CMK (cell line): ENCODE results near the gene COA1.

Experiments used
- DNase-seq: peaks from one replicate; pipeline ENCODE4 v3.0.0-alpha.2; 2010; ENCODE audit warnings: low read depth

The COA1 gene

GRCh38 chr7:43652364-43652763 is 77.0 kb downstream of the COA1 start:
- no peak for DNase-seq

DNA sequence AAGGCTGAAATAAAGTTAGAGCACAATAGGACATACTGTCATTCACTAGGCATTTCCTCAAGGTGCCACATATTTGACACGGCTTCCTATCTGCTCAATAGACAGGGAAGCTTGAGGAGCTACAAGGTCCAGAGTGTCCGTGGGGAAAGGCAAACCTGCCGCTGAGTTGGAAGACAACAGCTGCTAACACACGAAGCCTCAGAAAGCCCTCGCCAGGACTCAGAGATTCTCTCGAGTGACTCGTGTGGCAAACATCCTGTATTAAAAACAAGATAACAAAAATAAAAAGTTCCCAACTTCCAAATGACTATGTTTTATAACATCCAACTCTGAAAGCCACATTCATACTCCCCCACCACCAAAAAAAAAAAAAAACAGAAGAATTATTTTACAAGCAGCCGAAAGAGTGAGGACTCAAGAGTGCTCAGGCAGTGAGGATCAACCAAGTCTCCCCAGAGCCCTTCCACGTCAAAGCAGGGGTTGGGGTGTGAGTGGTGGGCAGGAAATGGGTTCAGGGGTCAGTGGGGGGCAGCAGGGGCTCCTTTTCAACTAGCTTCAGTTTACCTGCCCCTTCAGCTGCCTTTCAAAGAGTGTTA is 78.8 kb downstream of the COA1 start:
- no peak for DNase-seq

DNA sequence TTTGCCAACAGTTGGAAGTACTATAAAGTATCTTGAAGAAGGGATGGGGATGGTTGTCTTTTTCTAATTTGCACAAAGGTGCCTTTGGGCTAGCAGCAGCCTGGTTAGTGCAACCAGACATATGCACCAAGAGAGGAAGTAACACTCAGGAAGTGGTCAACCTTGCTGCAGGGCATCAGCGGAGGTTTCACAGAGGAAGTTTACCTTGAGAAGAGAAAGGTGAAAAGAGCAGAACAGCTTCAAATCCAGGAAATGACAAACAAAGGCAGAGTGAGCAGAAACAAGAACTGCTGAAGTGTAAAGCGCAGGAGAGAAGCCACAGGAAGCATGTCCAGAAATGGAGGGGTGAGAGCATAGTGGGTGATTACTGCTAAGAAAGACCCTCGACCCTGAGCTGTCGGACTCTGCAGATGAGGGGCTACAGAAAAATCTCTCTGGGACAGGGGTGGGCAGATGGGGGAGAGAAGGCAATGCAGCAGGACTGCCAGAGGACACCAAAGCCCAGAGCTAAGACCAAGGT is 79.5 kb downstream of the COA1 start:
- DNase-seq: no peak

- DNase-seq: no peak
These were observed 80.6 kb downstream of the COA1 start for GRCh38 chr7:43648473-43649406.

- DNase-seq: no peak
These were observed 81.5 kb downstream of the COA1 start for GRCh38 chr7:43647673-43648472.

DNA sequence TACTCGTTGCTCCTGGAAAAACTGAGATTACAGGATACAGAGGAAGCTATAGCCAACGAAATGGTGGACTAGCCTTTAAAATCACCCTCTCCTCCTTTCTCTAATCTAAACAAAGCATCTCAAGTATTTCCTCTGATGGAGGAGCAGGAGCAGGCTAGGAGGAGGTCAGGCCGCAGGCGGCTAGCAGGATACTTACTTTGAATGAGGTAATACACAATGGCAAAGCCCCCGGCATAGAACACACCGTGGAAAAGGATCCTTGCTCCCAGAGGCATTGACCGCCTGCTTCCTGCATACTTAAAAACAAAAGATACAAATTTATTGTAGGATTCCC is 82.0 kb downstream of the COA1 start:
- DNase-seq: no peak

DNA sequence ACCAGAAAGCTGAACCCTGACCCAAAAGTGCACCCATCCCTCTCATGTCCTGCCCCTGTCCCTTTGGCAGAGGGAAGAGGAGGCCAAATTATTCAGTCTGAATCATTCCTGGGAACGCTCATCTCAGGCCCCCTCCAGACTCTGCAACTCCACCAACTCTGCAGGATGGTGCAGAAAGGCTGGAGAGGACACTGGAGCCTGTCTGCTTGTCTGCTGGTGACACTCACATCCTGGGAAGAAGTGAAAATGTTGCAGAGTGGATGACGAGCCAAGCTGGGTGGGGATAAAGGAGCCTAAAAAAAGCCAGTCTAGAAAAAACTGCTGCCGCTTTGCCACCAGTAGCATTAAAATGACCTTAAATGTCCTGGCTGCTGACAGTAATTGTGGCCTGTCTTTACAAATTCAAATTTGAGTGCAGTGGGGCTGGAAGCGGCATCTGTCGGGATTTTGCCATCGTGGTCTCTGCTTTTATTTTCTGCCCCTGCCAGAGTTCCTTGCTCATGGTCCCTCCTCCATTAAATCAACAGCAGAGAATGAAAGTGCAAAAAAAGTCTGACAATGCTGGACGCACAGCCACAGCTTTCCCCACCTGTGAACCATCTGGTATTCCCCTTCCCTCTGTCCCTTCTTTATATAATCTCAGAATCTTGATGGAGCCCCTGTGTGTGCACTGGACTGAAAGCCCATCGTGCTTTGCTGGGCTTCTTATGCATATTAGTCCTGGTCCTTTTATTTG is 82.6 kb downstream of the COA1 start:
- DNase-seq: no peak

GRCh38 chr7:43645699-43646226 is 83.6 kb downstream of the COA1 start:
- no peak for DNase-seq

DNA sequence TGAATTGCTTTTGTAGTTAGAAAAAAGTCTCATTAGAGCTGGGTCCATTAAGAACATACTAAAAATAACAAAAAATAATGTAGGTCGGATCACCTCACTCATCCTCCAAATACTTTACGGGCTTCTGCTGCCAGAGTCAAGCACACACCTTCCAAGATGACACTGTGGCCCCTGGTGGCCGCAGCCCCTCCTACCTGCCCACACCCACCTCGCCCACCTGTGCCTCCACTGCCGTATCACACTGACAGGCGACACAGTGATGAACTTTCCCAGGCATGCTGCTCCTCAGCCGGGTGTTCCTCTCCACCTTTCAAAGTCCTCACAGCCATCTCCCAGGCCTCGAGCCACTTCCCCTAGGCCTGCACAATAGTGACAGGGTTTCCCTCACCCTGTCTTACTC is 85.5 kb downstream of the COA1 start:
- no peak for DNase-seq

- DNase-seq: no peak
These were observed 86.3 kb downstream of the COA1 start for GRCh38 chr7:43642897-43643630.

DNA sequence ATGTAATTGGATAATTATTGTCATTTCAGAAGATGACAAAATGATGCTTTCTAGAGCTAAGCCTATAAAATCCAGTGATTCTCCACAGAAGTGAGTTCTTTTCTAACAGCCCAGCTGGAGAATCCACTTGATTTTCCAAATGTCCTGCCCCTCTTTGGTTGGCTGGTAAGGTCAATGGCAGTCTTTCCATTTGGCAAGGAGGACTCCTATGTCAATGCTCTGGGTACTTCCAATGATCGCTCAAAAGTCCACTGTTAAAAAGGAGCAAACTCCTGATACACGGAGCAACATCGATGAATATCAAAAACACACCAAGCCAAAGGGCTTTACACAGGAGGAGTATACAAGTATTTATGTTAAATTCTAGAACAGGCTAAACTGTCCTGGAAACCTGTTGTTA is 88.6 kb downstream of the COA1 start:
- DNase-seq: no peak

DNA sequence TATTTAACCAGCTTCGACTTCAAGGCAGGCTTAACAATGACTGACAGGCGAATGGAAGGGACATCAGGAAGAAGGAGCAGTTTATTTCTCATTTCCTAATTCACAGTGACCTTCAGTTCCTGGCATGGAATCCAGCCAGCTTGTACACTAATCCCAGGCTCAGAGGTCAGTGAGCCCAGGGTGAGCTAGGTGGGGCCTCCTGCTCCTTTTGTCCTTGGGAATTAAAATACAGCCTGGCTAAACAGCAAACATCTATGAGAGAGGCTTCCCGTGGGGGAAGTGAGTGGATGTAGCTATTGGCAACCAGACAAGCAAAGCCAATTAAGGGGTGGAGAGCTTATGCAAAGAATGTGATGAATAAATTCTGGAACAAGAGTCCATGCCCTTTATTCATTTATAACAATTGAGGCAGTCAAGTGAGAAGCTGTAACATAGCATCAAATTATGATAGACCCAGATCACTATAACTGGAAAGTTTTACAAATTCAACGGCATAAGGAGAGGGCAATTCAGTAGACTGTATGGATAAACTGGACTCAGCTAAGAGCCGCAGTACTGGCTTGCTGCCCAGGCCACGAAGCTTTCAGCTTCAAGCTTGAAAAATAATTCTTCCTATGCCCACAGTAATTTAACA is 89.3 kb downstream of the COA1 start:
- no peak for DNase-seq

- no peak for DNase-seq
These were observed 92.1 kb downstream of the COA1 start for GRCh38 chr7:43637114-43637806.

DNA sequence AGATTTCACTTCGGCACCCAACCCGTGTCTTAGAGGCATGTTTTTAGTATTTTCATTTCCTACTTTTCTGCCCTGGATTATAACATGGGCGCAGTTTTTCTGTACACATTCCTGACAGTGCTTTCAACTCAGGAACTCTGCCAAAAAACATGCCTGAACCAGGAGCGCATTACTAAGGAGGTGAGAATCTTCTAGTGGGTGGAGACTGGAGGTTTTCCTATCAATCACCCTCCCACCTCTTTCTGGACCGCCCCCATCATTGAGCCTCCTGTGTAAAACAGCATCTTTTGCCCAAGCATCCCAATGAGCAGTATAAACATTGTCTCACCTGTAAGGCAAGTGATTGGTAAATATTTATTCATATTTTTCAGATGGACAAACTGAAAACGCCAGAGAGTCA is 93.2 kb downstream of the COA1 start:
- DNase-seq: no peak

GRCh38 chr7:43634384-43634783 is 94.9 kb downstream of the COA1 start:
- no peak for DNase-seq

DNA sequence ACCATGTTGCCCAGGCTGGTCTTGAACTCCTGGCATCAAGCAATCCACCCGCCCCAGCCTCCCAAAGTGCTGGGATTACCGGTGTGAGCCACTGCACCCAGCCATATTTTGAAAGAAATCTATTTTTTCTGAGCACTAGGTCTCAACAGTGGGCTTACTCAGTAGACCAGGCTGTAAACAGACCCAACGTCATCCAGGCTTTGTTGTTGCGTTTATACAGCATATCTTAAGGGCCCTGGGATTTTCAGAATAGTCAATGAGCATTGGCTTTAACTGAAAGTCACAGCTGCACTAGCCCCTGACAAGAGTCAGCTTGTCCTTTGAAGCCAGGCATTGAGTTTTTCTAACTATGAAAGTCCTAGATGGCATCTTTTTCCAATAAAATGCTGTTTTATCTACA is 96.6 kb downstream of the COA1 start:
- no peak for DNase-seq

GRCh38 chr7:43631559-43631958 is 97.8 kb downstream of the COA1 start:
- DNase-seq: no peak

- no peak for DNase-seq
These were observed 98.8 kb downstream of the COA1 start for GRCh38 chr7:43630482-43630881.

DNA sequence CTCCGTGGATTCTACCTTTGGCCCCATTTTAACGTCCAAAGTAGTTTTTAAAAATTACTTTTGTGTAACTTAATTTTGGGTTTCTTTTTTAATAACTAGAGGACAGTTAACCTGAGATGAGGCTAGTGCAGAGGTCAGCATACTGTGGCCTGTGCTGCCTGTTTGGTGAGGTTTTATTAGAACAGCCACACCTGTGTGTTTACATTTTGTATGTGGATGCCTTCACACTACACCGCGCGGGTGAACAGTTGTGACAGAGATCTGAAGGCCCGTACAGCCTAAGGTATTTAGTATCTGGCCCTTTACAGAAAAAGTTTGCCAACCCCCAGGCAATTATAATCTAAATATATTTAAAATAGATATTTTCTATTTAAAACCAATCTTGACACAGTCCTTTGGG is 99.5 kb downstream of the COA1 start:
- no peak for DNase-seq

DNA sequence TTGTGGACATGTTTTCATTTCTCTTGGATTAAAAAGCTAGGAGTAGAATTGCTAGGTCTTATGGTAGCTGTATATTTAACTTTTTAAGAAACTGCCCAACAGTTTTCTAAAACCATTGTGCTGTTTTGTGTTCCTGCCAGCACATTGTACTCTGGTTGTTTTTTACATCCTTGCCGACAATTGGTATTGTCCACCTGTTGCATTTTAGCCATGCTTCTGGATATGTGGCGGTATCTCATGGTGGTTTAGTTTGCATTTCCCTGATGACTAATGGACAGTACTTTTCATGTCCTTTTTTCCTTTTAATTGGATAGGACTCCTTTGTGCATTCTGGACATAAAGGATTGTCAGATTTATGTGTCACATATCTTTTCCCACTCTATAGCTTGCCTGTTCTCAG is 100.9 kb downstream of the COA1 start:
- no peak for DNase-seq
